ENCODE data around the gene LRP1B. TPM values are rescaled to one million over a fixed set of nuclear protein-coding genes. Genes with fewer than 3 reads are reported as not detected.

LRP1B gene
- total RNA-seq, 4 donors from 2014 or later, result 3.3 to 11.1 (median 4.6) TPM

- Histone ChIP-seq H3K4me3 (no peak overlapping the region), H3K4me1 (no peaks in the 10 kb centered on the region), H3K27ac (no peak overlapping the region), H3K36me3 (no peaks in the 10 kb centered on the region), H3K9me3 (no peaks in the 10 kb centered on the region), H3K27me3 (no peaks in the 10 kb centered on the region)
- no peak for TF ChIP-seq CTCF (IDR thresholded peaks at IDR 0.05 in 4 of 5, conservative IDR thresholded peaks at IDR 0.05 in 1 of 5)
- TF ChIP-seq POLR2A (IDR thresholded peaks at IDR 0.05), result no peak
- ATAC-seq, result no peak
- intact Hi-C loops (cut with DNase I; ENCODE audit: low total_unique reads) (no loop called here), in situ Hi-C loops (cut with MboI; ENCODE audit: low sequenced_read_pairs in 4 of 4) (no loop called here)
- no peak for DNase-seq
These were observed 819.4 kb downstream of the LRP1B start for GRCh38 chr2:141311430-141311829.

- no peaks in the 10 kb centered on the region for H3K4me1 ChIP-seq
- no peaks in the 10 kb centered on the region for H3K9me3 ChIP-seq
- ATAC-seq (no peak), DNase-seq (no peak)
- intact Hi-C loops (cut with DNase I; ENCODE audit: low total_unique reads), result no loop called here
- no peak overlapping the region for H3K27ac ChIP-seq
- TF ChIP-seq POLR2A (IDR thresholded peaks at IDR 0.05) (no peak), CTCF (IDR thresholded peaks at IDR 0.05 in 4 of 5, conservative IDR thresholded peaks at IDR 0.05 in 1 of 5) (no peak)
- H3K27me3 ChIP-seq, result no peaks in the 10 kb centered on the region
- H3K4me3 ChIP-seq, result no peak overlapping the region
- in situ Hi-C loops (cut with MboI; ENCODE audit: low sequenced_read_pairs in 4 of 4), result no loop called here
- H3K36me3 ChIP-seq, result no peaks in the 10 kb centered on the region
These were observed 824.4 kb downstream of the LRP1B start for GRCh38 chr2:141306368-141306767.

- TF ChIP-seq CTCF (IDR thresholded peaks at IDR 0.05 in 4 of 5, conservative IDR thresholded peaks at IDR 0.05 in 1 of 5), result no peak
- no peak for TF ChIP-seq POLR2A (IDR thresholded peaks at IDR 0.05)
- no peak overlapping the region for H3K4me3 ChIP-seq
- intact Hi-C loops (cut with DNase I; ENCODE audit: low total_unique reads) (no loop called here), in situ Hi-C loops (cut with MboI; ENCODE audit: low sequenced_read_pairs in 4 of 4) (no loop called here)
- no peaks in the 10 kb centered on the region for H3K36me3 ChIP-seq
- no peak overlapping the region for H3K27ac ChIP-seq
- no peaks in the 10 kb centered on the region for H3K27me3 ChIP-seq
- H3K9me3 ChIP-seq, result no peaks in the 10 kb centered on the region
- ATAC-seq (no peak), DNase-seq (no peak)
- no peaks in the 10 kb centered on the region for H3K4me1 ChIP-seq
These were observed 829.3 kb downstream of the LRP1B start for GRCh38 chr2:141301551-141301950.

GRCh38 chr2:141280037-141280436, 850.8 kb downstream of the LRP1B start:
- Histone ChIP-seq H3K9me3 (no peaks in the 10 kb centered on the region), H3K4me3 (no peak overlapping the region), H3K27ac (no peak overlapping the region), H3K27me3 (no peaks in the 10 kb centered on the region), H3K4me1 (no peaks in the 10 kb centered on the region), H3K36me3 (no peaks in the 10 kb centered on the region)
- no peak for DNase-seq
- intact Hi-C loops (cut with DNase I; ENCODE audit: low total_unique reads) (no loop called here), in situ Hi-C loops (cut with MboI; ENCODE audit: low sequenced_read_pairs in 4 of 4) (no loop called here)
- no peak for ATAC-seq
- TF ChIP-seq CTCF (IDR thresholded peaks at IDR 0.05 in 4 of 5, conservative IDR thresholded peaks at IDR 0.05 in 1 of 5) (no peak), POLR2A (IDR thresholded peaks at IDR 0.05) (no peak)

GRCh38 chr2:141271346-141271745, 859.5 kb downstream of the LRP1B start:
- TF ChIP-seq POLR2A (IDR thresholded peaks at IDR 0.05), result no peak
- TF ChIP-seq CTCF (IDR thresholded peaks at IDR 0.05 in 4 of 5, conservative IDR thresholded peaks at IDR 0.05 in 1 of 5), result no peak
- Histone ChIP-seq H3K4me1 (no peaks in the 10 kb centered on the region), H3K4me3 (no peak overlapping the region), H3K9me3 (no peaks in the 10 kb centered on the region), H3K27ac (no peak overlapping the region), H3K27me3 (no peaks in the 10 kb centered on the region), H3K36me3 (no peaks in the 10 kb centered on the region)
- DNase-seq (no peak), ATAC-seq (no peak)
- intact Hi-C loops (cut with DNase I; ENCODE audit: low total_unique reads) (no loop called here), in situ Hi-C loops (cut with MboI; ENCODE audit: low sequenced_read_pairs in 4 of 4) (no loop called here)
